Measurements from ENCODE around the gene MLPH. TPM values are rescaled to one million over a fixed set of nuclear protein-coding genes. Genes with fewer than 3 reads are reported as not detected.

Gene MLPH
- total and polyA plus RNA-seq, 12 donors, result 0.12 to 3.6 (median 0.84) TPM; not detected in 1

- no peak for DNase-seq
- no peaks in the 10 kb centered on the region for H3K36me3 ChIP-seq (replicated peaks in 1 of 2)
- intact Hi-C loops (cut with DNase I), result no loop called here
- no peak overlapping the region for H3K27ac ChIP-seq
- H3K9me3 ChIP-seq (replicated peaks in 1 of 3), result peaks cover 0 to 7% (median 0%) of the 10 kb centered on the region in 3 donors
- peaks cover 0 to 5% of the 10 kb centered on the region in 2 donors for H3K4me1 ChIP-seq (replicated peaks in 1 of 2)
- TF ChIP-seq CTCF (IDR thresholded peaks at IDR 0.05), result no peak
- TF ChIP-seq POLR2A (IDR thresholded peaks at IDR 0.05), result no peak
- peaks cover 30% of the 10 kb centered on the region for H3K27me3 ChIP-seq
- no peak overlapping the region for H3K4me3 ChIP-seq
- 71 to 77% (median 72%) methylated on average over 6 of the region's 6 CpGs for WGBS, 4 donors
These were observed 3.7 kb downstream of the MLPH start for GRCh38 chr2:237490795-237491194.

GRCh38 chr2:237491515-237492118 lies 4.6 kb downstream of the MLPH start:
- Histone ChIP-seq H3K36me3 (replicated peaks in 1 of 2) (no peaks in the 10 kb centered on the region), H3K4me1 (replicated peaks in 1 of 2) (peaks cover 0 to 4% of the 10 kb centered on the region in 2 donors), H3K9me3 (replicated peaks in 1 of 3) (peaks cover 0 to 7% (median 0%) of the 10 kb centered on the region in 3 donors), H3K4me3 (no peak overlapping the region), H3K27ac (no peak overlapping the region), H3K27me3 (peaks cover 31% of the 10 kb centered on the region)
- intact Hi-C loops (cut with DNase I), result no loop called here
- DNase-seq, result no peak
- TF ChIP-seq POLR2A (IDR thresholded peaks at IDR 0.05) (no peak), CTCF (IDR thresholded peaks at IDR 0.05) (no peak)
- WGBS, 4 donors, result 79 to 83% (median 81%) methylated on average over 8 of the region's 8 CpGs

GRCh38 chr2:237492137-237492890 lies 5.3 kb downstream of the MLPH start:
- Histone ChIP-seq H3K4me1 (replicated peaks in 1 of 2) (no peaks in the 10 kb centered on the region), H3K9me3 (replicated peaks in 1 of 3) (peaks cover 0 to 7% (median 0%) of the 10 kb centered on the region in 3 donors), H3K27ac (no peak overlapping the region), H3K4me3 (no peak overlapping the region), H3K27me3 (peaks cover 24% of the 10 kb centered on the region), H3K36me3 (replicated peaks in 1 of 2) (no peaks in the 10 kb centered on the region)
- DNase-seq, result peak in 1 of 7 donors; percentile 1
- 73 to 78% (median 75%) methylated on average over 6 of the region's 6 CpGs for WGBS, 4 donors
- TF ChIP-seq POLR2A (IDR thresholded peaks at IDR 0.05) (no peak), CTCF (IDR thresholded peaks at IDR 0.05) (no peak)
- intact Hi-C loops (cut with DNase I), result no loop called here

- H3K27me3 ChIP-seq, result peaks cover 9% of the 10 kb centered on the region
- intact Hi-C loops (cut with DNase I), result no loop called here
- TF ChIP-seq CTCF (IDR thresholded peaks at IDR 0.05) (no peak), POLR2A (IDR thresholded peaks at IDR 0.05) (no peak)
- no peak overlapping the region for H3K27ac ChIP-seq
- WGBS, 4 donors, result 68 to 75% (median 70%) methylated on average over 5 of the region's 5 CpGs
- no peaks in the 10 kb centered on the region for H3K4me1 ChIP-seq (replicated peaks in 1 of 2)
- H3K9me3 ChIP-seq (replicated peaks in 1 of 3), result peaks cover 0 to 7% (median 0%) of the 10 kb centered on the region in 3 donors
- no peak for DNase-seq
- no peak overlapping the region for H3K4me3 ChIP-seq
- no peaks in the 10 kb centered on the region for H3K36me3 ChIP-seq (replicated peaks in 1 of 2)
These were observed 7.0 kb downstream of the MLPH start for GRCh38 chr2:237494066-237494465.
